SK-N-SH treated with all-trans-retinoic acid at 6 μM for 48 hours (cell line): ENCODE measurements around the gene PSG4.
"Not testable (repeated sequence)": the region's sequence is repeated elsewhere in the genome, so short reads cannot be mapped to it uniquely, and the experiment has no call there.

Experiments
- ARNTL ChIP-seq: fragments of 450-650 bp; formaldehyde crosslinking; IDR thresholded peaks from 2 replicates; pipeline ENCODE4 v1.5.0; 2020; ENCODE audit warnings: low read depth, mild to moderate bottlenecking, moderate library complexity, borderline replicate concordance
- BACH2 ChIP-seq: fragments of 250-450 bp; sonication (Bioruptor Pico); IDR thresholded peaks from 2 replicates; pipeline ENCODE4 v1.9.0; 2021; ENCODE audit warnings: mild to moderate bottlenecking, borderline replicate concordance
- CREB5 ChIP-seq: fragments of 250-450 bp; sonication (Bioruptor Pico); IDR thresholded peaks from 2 replicates; pipeline ENCODE4 v1.5.1; 2020; ENCODE audit warnings: low read depth, mild to moderate bottlenecking, moderate library complexity
- ESRRG ChIP-seq: fragments of 250-450 bp; sonication (Bioruptor Pico); IDR thresholded peaks from 2 replicates; pipeline ENCODE4 v1.6.1; 2021; ENCODE audit warnings: mild to moderate bottlenecking
- PPARA ChIP-seq: fragments of 250-450 bp; sonication (Bioruptor Pico); IDR thresholded peaks from 2 replicates; pipeline ENCODE4 v1.5.0; 2020; ENCODE audit warnings: mild to moderate bottlenecking, borderline replicate concordance
- RARB ChIP-seq: fragments of 250-450 bp; sonication (Bioruptor Pico); IDR thresholded peaks from 2 replicates; pipeline ENCODE4 v1.8.0; 2021; ENCODE audit warnings: mild to moderate bottlenecking, moderate library complexity
- ZFP3 ChIP-seq: fragments of 250-450 bp; sonication (Bioruptor Pico); IDR thresholded peaks from 2 replicates; pipeline ENCODE4 v1.5.0; 2020; ENCODE audit warnings: mild to moderate bottlenecking, moderate library complexity
- ZFP30 ChIP-seq: fragments of 450-650 bp; formaldehyde crosslinking; IDR thresholded peaks from 2 replicates; pipeline ENCODE4 v1.5.0; 2022; ENCODE audit warnings: mild to moderate bottlenecking, moderate library complexity
- ZNF70 ChIP-seq: fragments of 450-650 bp; formaldehyde crosslinking; IDR thresholded peaks from 2 replicates; pipeline ENCODE4 v1.5.0; 2020; ENCODE audit warnings: mild to moderate bottlenecking, moderate library complexity
- ZNF8 ChIP-seq: fragments of 450-650 bp; formaldehyde crosslinking; IDR thresholded peaks from 2 replicates; pipeline ENCODE4 v1.5.0; 2020; ENCODE audit warnings: mild to moderate bottlenecking, moderate library complexity
- TF ChIP-seq, protein P1 (sequence below): fragments of 250-450 bp; sonication (Bioruptor Pico); IDR thresholded peaks from 2 replicates; pipeline ENCODE4 v1.8.0; 2021; ENCODE audit warnings: low read depth, mild to moderate bottlenecking, moderate library complexity, borderline replicate concordance

GRCh38 chr19:43205471-43206105, at the start of gene PSG4:
- not testable (repeated sequence) for TF ChIP-seq ZNF70 (CRISPR knock-in tag); ZFP3 (CRISPR knock-in tag); PPARA (CRISPR knock-in tag); CREB5 (CRISPR knock-in tag); BACH2 (CRISPR knock-in tag); ARNTL (CRISPR knock-in tag); ESRRG (CRISPR knock-in tag); RARB (CRISPR knock-in tag); ZNF8; ZFP30 (CRISPR knock-in tag)
- TF ChIP-seq, protein P1, sequence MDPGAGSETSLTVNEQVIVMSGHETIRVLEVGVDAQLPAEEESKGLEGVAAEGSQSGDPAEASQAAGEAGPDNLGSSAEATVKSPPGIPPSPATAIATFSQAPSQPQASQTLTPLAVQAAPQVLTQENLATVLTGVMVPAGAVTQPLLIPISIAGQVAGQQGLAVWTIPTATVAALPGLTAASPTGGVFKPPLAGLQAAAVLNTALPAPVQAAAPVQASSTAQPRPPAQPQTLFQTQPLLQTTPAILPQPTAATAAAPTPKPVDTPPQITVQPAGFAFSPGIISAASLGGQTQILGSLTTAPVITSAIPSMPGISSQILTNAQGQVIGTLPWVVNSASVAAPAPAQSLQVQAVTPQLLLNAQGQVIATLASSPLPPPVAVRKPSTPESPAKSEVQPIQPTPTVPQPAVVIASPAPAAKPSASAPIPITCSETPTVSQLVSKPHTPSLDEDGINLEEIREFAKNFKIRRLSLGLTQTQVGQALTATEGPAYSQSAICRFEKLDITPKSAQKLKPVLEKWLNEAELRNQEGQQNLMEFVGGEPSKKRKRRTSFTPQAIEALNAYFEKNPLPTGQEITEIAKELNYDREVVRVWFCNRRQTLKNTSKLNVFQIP = not testable (repeated sequence)
